ENCODE results near the gene KMT2C.

KMT2C gene

GRCh38 chr7:152203095-152203494 is 232.7 kb downstream of the KMT2C start:
- H3K4me1 ChIP-seq, result no peaks in the 10 kb centered on the region
- H3K36me3 ChIP-seq, result peaks cover 29% of the 10 kb centered on the region
- H3K27me3 ChIP-seq, result no peaks in the 10 kb centered on the region
- DNase-seq, result no peak
- no peak for TF ChIP-seq CTCF (IDR thresholded peaks at IDR 0.05; ENCODE audit: low read depth, low read length)
- H3K4me3 ChIP-seq (ENCODE audit: low read depth, low read length), result no peak overlapping the region
- H3K9me3 ChIP-seq, result no peaks in the 10 kb centered on the region

GRCh38 chr7:152202056-152202455 is 233.7 kb downstream of the KMT2C start:
- no peaks in the 10 kb centered on the region for H3K4me1 ChIP-seq
- peaks cover 29% of the 10 kb centered on the region for H3K36me3 ChIP-seq
- no peaks in the 10 kb centered on the region for H3K27me3 ChIP-seq
- DNase-seq, result no peak
- H3K9me3 ChIP-seq, result no peaks in the 10 kb centered on the region
- no peak for TF ChIP-seq CTCF (IDR thresholded peaks at IDR 0.05; ENCODE audit: low read depth, low read length)
- H3K4me3 ChIP-seq (ENCODE audit: low read depth, low read length), result no peak overlapping the region

DNA sequence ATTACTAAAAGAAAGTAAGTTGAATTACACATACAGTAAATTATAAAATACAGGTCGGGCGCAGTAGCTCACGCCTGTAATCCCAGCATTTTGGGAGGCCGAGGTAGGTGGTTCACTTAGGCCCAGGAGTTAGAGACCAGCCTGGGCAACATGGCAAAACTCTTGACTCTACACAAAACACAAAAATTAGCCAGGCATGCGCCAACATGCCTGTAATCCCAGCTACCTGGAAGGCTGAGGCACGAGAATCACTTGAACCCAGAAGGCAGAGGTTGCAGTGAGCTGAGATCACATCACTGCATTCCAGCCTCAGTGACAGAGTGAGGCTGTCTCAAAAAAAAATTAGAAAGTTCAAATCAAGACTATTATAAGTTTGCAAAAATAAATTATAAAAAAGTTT is 235.4 kb downstream of the KMT2C start:
- no peaks in the 10 kb centered on the region for H3K4me1 ChIP-seq
- DNase-seq, result no peak
- no peaks in the 10 kb centered on the region for H3K27me3 ChIP-seq
- no peaks in the 10 kb centered on the region for H3K9me3 ChIP-seq
- H3K4me3 ChIP-seq (ENCODE audit: low read depth, low read length), result no peak overlapping the region
- no peak for TF ChIP-seq CTCF (IDR thresholded peaks at IDR 0.05; ENCODE audit: low read depth, low read length)
- peaks cover 36% of the 10 kb centered on the region for H3K36me3 ChIP-seq

DNA sequence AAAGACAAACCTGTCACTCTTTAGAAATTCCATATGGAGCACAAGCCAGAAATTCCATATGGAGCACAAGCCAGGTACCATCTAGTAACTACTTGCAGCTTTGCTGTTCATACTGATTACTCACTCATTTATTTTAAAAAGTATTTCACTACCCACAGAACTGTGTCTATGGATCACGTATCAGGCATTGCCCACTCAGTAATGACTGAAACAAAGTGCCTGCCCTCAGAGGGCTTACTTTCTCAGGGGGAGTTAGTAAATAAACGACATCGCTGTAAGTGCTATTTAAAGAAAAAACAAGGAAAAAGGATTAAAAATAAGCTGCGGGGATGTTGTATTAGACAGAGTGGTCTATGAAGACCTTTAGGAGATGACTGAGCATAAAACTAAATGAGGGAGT is 239.4 kb downstream of the KMT2C start:
- no peaks in the 10 kb centered on the region for H3K9me3 ChIP-seq
- no peaks in the 10 kb centered on the region for H3K4me1 ChIP-seq
- H3K27me3 ChIP-seq, result no peaks in the 10 kb centered on the region
- H3K36me3 ChIP-seq, result peaks cover 45% of the 10 kb centered on the region
- no peak for DNase-seq
- no peak overlapping the region for H3K4me3 ChIP-seq (ENCODE audit: low read depth, low read length)
- TF ChIP-seq CTCF (IDR thresholded peaks at IDR 0.05; ENCODE audit: low read depth, low read length), result no peak

GRCh38 chr7:152193880-152194279 is 241.9 kb downstream of the KMT2C start:
- Histone ChIP-seq H3K36me3 (peaks cover 51% of the 10 kb centered on the region), H3K9me3 (no peaks in the 10 kb centered on the region)

GRCh38 chr7:152189061-152189460 is 246.7 kb downstream of the KMT2C start:
- H3K36me3 ChIP-seq, result peaks cover 61% of the 10 kb centered on the region
- no peaks in the 10 kb centered on the region for H3K4me1 ChIP-seq
- no peak for DNase-seq
- TF ChIP-seq CTCF (IDR thresholded peaks at IDR 0.05; ENCODE audit: low read depth, low read length), result no peak
- H3K27me3 ChIP-seq, result no peaks in the 10 kb centered on the region
- no peak overlapping the region for H3K4me3 ChIP-seq (ENCODE audit: low read depth, low read length)
- H3K9me3 ChIP-seq, result no peaks in the 10 kb centered on the region

More at GRCh38 chr7:152193880-152194279, 241.9 kb downstream of the KMT2C start:
- Histone ChIP-seq H3K4me3 (ENCODE audit: low read depth, low read length) (no peak overlapping the region), H3K27me3 (no peaks in the 10 kb centered on the region), H3K4me1 (no peaks in the 10 kb centered on the region)
- no peak for DNase-seq
- TF ChIP-seq CTCF (IDR thresholded peaks at IDR 0.05; ENCODE audit: low read depth, low read length), result no peak
